ENCODE results near the gene MGAT4B.

GRCh38 chr5:179758955-179759354, 47.7 kb downstream of the MGAT4B start:
- TF ChIP-seq, protein P1, sequence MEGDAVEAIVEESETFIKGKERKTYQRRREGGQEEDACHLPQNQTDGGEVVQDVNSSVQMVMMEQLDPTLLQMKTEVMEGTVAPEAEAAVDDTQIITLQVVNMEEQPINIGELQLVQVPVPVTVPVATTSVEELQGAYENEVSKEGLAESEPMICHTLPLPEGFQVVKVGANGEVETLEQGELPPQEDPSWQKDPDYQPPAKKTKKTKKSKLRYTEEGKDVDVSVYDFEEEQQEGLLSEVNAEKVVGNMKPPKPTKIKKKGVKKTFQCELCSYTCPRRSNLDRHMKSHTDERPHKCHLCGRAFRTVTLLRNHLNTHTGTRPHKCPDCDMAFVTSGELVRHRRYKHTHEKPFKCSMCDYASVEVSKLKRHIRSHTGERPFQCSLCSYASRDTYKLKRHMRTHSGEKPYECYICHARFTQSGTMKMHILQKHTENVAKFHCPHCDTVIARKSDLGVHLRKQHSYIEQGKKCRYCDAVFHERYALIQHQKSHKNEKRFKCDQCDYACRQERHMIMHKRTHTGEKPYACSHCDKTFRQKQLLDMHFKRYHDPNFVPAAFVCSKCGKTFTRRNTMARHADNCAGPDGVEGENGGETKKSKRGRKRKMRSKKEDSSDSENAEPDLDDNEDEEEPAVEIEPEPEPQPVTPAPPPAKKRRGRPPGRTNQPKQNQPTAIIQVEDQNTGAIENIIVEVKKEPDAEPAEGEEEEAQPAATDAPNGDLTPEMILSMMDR (IDR thresholded peaks at IDR 0.05), result no peak
- no peak for TF ChIP-seq POLR2A (IDR thresholded peaks at IDR 0.05)

Measured in Peyer's patch (tissue), 4 donors.